ENCODE results near the gene FYCO1. TPM values are rescaled to one million over a fixed set of nuclear protein-coding genes. Genes with fewer than 3 reads are reported as not detected.

FYCO1 gene
- total and polyA plus RNA-seq, 2 experiments from 2014 or later, result 7.5 to 23.0 TPM

GRCh38 chr3:45909542-45909941 lies 86.1 kb downstream of the FYCO1 start:
- TF ChIP-seq EZH2 (IDR thresholded peaks at IDR 0.05; ENCODE audit: borderline replicate concordance) (no peak), CTCF (IDR thresholded peaks at IDR 0.05; ENCODE audit: poor library complexity) (no peak), EZH2phosphoT487 (IDR thresholded peaks at IDR 0.05; ENCODE audit: low read depth, severe bottlenecking, unreplicated experiment) (no peak)
- Histone ChIP-seq H3K9me2 (replicated peaks; ENCODE audit: insufficient read depth) (no peaks in the 10 kb centered on the region), H3K4me2 (no peak overlapping the region), H3K27me3 (no peaks in the 10 kb centered on the region), H3K4me1 (ENCODE audit: insufficient read depth) (peaks cover 8% of the 10 kb centered on the region), H3K36me3 (replicated peaks; ENCODE audit: insufficient read depth, low read depth) (no peaks in the 10 kb centered on the region), H2AFZ (no peak overlapping the region), H3K79me2 (no peaks in the 10 kb centered on the region), H3K4me3 (no peak overlapping the region), H4K20me1 (ENCODE audit: insufficient read depth, poor library complexity, severe bottlenecking) (no peaks in the 10 kb centered on the region), H3K9me3 (ENCODE audit: low read depth) (no peaks in the 10 kb centered on the region), H3K27ac (no peak overlapping the region)
- no peak for DNase-seq (ENCODE audit: low spot score)
- 91% methylated on average over 6 of the region's 6 CpGs for WGBS (ENCODE audit: low lambda C conversion rate, missing lambda C conversion rate)

GRCh38 chr3:45908761-45909160 lies 86.9 kb downstream of the FYCO1 start:
- no peak overlapping the region for H3K4me3 ChIP-seq
- no peak for TF ChIP-seq EZH2phosphoT487 (IDR thresholded peaks at IDR 0.05; ENCODE audit: low read depth, severe bottlenecking, unreplicated experiment)
- no peak for TF ChIP-seq CTCF (IDR thresholded peaks at IDR 0.05; ENCODE audit: poor library complexity)
- H3K4me1 ChIP-seq (ENCODE audit: insufficient read depth), result peaks cover 8% of the 10 kb centered on the region
- H3K9me2 ChIP-seq (replicated peaks; ENCODE audit: insufficient read depth), result no peaks in the 10 kb centered on the region
- no peak for DNase-seq (ENCODE audit: low spot score)
- H3K27me3 ChIP-seq, result no peaks in the 10 kb centered on the region
- H3K79me2 ChIP-seq, result no peaks in the 10 kb centered on the region
- no peaks in the 10 kb centered on the region for H3K36me3 ChIP-seq (replicated peaks; ENCODE audit: insufficient read depth, low read depth)
- WGBS (ENCODE audit: low lambda C conversion rate, missing lambda C conversion rate), result 93% methylated on average over 7 of the region's 7 CpGs
- no peaks in the 10 kb centered on the region for H3K9me3 ChIP-seq (ENCODE audit: low read depth)
- H2AFZ ChIP-seq, result no peak overlapping the region
- no peak overlapping the region for H3K27ac ChIP-seq
- no peaks in the 10 kb centered on the region for H4K20me1 ChIP-seq (ENCODE audit: insufficient read depth, poor library complexity, severe bottlenecking)
- no peak overlapping the region for H3K4me2 ChIP-seq

GRCh38 chr3:45907769-45908705 lies 87.6 kb downstream of the FYCO1 start:
- H4K20me1 ChIP-seq (ENCODE audit: insufficient read depth, poor library complexity, severe bottlenecking), result no peaks in the 10 kb centered on the region
- TF ChIP-seq EZH2 (IDR thresholded peaks at IDR 0.05; ENCODE audit: borderline replicate concordance) (no peak), CTCF (IDR thresholded peaks at IDR 0.05; ENCODE audit: poor library complexity) (no peak), EZH2phosphoT487 (IDR thresholded peaks at IDR 0.05; ENCODE audit: low read depth, severe bottlenecking, unreplicated experiment) (no peak)
- H3K4me1 ChIP-seq (ENCODE audit: insufficient read depth), result peaks cover 8% of the 10 kb centered on the region
- no peak overlapping the region for H3K4me2 ChIP-seq
- H3K27ac ChIP-seq, result peak overlapping the region; percentile 75
- H2AFZ ChIP-seq, result no peak overlapping the region
- no peaks in the 10 kb centered on the region for H3K27me3 ChIP-seq
- no peaks in the 10 kb centered on the region for H3K9me2 ChIP-seq (replicated peaks; ENCODE audit: insufficient read depth)
- no peak overlapping the region for H3K4me3 ChIP-seq
- no peaks in the 10 kb centered on the region for H3K9me3 ChIP-seq (ENCODE audit: low read depth)
- 83% methylated on average over 13 of the region's 13 CpGs for WGBS (ENCODE audit: low lambda C conversion rate, missing lambda C conversion rate)
- H3K79me2 ChIP-seq, result no peaks in the 10 kb centered on the region
- no peaks in the 10 kb centered on the region for H3K36me3 ChIP-seq (replicated peaks; ENCODE audit: insufficient read depth, low read depth)
- DNase-seq (ENCODE audit: low spot score), result peak; percentile 64

All from hepatocyte (in vitro differentiated cells).